Measurements from ENCODE around the gene FOXK1. TPM values are rescaled to one million over a fixed set of nuclear protein-coding genes. Genes with fewer than 3 reads are reported as not detected.
"Not testable (repeated sequence)": the region's sequence is repeated elsewhere in the genome, so short reads cannot be mapped to it uniquely, and the experiment has no call there.

FOXK1 gene
- total and polyA plus RNA-seq, 2 donors (not counting 1 experiment from before 2014, with no cell fraction given) = 5.2 to 26.9 TPM

DNA sequence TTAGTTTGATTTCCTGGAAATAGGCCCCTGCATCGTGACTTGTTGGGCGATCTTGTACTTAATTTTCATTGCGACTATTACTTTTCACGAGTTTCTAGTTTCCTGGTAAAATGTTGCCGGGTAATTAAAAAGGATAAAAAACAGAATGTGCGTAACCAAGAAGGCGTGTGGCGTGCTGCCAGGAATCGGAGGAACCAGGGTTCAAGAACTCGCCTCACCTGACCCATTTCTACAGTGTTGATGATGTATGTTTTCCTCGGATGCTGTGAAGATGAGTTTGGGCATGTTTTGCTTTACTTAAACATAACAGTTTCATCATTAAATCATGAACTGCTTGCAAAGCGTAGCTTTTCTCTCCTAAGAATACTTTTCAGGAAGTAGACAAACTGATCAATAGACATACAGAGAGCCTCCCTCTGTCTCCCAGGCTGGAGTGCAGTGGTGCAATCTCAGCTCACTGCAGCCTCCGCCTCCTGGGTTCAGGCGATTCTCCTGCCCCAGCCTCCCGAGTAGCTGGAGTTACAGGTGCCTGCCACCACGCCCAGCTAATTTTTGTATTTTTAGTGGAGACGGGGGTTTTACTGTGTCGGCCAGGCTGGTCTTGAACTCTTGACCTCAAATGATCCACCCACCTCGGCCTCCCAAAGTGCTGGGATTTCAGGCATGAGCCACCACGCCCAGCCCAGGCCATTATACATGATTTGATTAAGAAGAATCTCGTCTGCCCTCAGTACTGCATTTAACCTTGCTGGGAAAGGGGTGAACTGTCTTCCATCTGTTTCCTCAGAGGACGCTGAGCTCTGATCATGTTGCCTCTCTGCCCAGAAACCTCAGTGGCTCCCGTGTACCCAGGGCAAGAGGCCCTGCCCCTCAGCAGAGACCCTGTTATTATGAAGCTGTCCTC, 9.1 kb downstream of the FOXK1 start:
- Histone ChIP-seq H3K27ac (ENCODE audit: insufficient read depth, low read length) (peak overlapping the region; percentile 16), H3K27me3 (ENCODE audit: control insufficient read depth, insufficient read depth, low read length) (no peaks in the 10 kb centered on the region), H3K4me2 (ENCODE audit: extremely low read depth, insufficient read depth, low read length) (no peak overlapping the region), H3K9me3 (ENCODE audit: control insufficient read depth, insufficient read depth, low read depth, low read length) (no peaks in the 10 kb centered on the region), H3K9ac (ENCODE audit: insufficient read depth, low read length) (no peak overlapping the region), H3K4me1 (ENCODE audit: control insufficient read depth, extremely low read depth, insufficient read depth, low read length) (peaks cover 4% of the 10 kb centered on the region), H3K36me3 (ENCODE audit: control insufficient read depth, insufficient read depth, low read length) (no peaks in the 10 kb centered on the region), H2AFZ (ENCODE audit: low read length) (no peak overlapping the region), H4K20me1 (ENCODE audit: control insufficient read depth, extremely low read depth, insufficient read depth, low read length) (no peaks in the 10 kb centered on the region), H3K4me3 (replicated peaks in 1 of 4; ENCODE audit: control extremely low read depth in 1 of 4, insufficient read depth in 1 of 4, low read depth in 3 of 4, low read length in 4 of 4) (no peak overlapping the region), H3K79me2 (ENCODE audit: control insufficient read depth, insufficient read depth, low read length) (peaks cover 83% of the 10 kb centered on the region)
- TF ChIP-seq EZH2 (IDR thresholded peaks at IDR 0.05; ENCODE audit: low read length, missing control alignments) = no peak
- DNase-seq (ENCODE audit: low read depth in 2 of 2) = no peak

DNA sequence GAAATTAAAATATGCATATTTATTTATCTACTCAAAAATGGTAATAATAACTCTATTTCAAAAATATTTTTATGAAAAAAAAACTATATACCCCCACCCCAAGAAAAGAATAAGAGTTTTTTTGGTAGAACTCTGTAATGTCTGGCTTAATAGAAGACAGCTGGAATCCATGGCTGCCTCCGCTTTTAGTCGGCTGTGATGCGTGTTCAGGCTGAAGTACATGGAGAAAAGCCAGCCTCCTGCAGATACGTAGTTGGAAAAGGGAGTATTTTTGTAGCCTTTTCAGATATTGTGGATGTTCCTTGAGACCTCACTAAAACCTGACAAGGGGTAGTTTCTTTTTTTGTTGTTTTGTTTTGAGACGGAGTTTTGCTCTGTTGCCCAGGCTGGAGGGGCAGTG, 10.0 kb downstream of the FOXK1 start:
- no peaks in the 10 kb centered on the region for H4K20me1 ChIP-seq (ENCODE audit: control insufficient read depth, extremely low read depth, insufficient read depth, low read length)
- no peaks in the 10 kb centered on the region for H3K9me3 ChIP-seq (ENCODE audit: control insufficient read depth, insufficient read depth, low read depth, low read length)
- H3K27me3 ChIP-seq (ENCODE audit: control insufficient read depth, insufficient read depth, low read length) = no peaks in the 10 kb centered on the region
- TF ChIP-seq, protein P1, sequence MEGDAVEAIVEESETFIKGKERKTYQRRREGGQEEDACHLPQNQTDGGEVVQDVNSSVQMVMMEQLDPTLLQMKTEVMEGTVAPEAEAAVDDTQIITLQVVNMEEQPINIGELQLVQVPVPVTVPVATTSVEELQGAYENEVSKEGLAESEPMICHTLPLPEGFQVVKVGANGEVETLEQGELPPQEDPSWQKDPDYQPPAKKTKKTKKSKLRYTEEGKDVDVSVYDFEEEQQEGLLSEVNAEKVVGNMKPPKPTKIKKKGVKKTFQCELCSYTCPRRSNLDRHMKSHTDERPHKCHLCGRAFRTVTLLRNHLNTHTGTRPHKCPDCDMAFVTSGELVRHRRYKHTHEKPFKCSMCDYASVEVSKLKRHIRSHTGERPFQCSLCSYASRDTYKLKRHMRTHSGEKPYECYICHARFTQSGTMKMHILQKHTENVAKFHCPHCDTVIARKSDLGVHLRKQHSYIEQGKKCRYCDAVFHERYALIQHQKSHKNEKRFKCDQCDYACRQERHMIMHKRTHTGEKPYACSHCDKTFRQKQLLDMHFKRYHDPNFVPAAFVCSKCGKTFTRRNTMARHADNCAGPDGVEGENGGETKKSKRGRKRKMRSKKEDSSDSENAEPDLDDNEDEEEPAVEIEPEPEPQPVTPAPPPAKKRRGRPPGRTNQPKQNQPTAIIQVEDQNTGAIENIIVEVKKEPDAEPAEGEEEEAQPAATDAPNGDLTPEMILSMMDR (conservative IDR thresholded peaks at IDR 0.05 in 1 of 2, IDR thresholded peaks at IDR 0.05 in 1 of 2; ENCODE audit: low read depth in 1 of 2, low read length in 2 of 2) = no peak
- no peak for TF ChIP-seq EZH2 (IDR thresholded peaks at IDR 0.05; ENCODE audit: low read length, missing control alignments)
- H2AFZ ChIP-seq (ENCODE audit: low read length) = no peak overlapping the region
- peak overlapping the region; percentile 18 for H3K27ac ChIP-seq (ENCODE audit: insufficient read depth, low read length)
- no peaks in the 10 kb centered on the region for H3K36me3 ChIP-seq (ENCODE audit: control insufficient read depth, insufficient read depth, low read length)
- H3K9ac ChIP-seq (ENCODE audit: insufficient read depth, low read length) = no peak overlapping the region
- peaks cover 4% of the 10 kb centered on the region for H3K4me1 ChIP-seq (ENCODE audit: control insufficient read depth, extremely low read depth, insufficient read depth, low read length)
- H3K79me2 ChIP-seq (ENCODE audit: control insufficient read depth, insufficient read depth, low read length) = peaks cover 84% of the 10 kb centered on the region
- no peak overlapping the region for H3K4me3 ChIP-seq (replicated peaks in 1 of 4; ENCODE audit: control extremely low read depth in 1 of 4, insufficient read depth in 1 of 4, low read depth in 3 of 4, low read length in 4 of 4)
- no peak overlapping the region for H3K4me2 ChIP-seq (ENCODE audit: extremely low read depth, insufficient read depth, low read length)
- peak in 1 of 2 donors; percentile 45 for DNase-seq (ENCODE audit: low read depth in 2 of 2)

DNA sequence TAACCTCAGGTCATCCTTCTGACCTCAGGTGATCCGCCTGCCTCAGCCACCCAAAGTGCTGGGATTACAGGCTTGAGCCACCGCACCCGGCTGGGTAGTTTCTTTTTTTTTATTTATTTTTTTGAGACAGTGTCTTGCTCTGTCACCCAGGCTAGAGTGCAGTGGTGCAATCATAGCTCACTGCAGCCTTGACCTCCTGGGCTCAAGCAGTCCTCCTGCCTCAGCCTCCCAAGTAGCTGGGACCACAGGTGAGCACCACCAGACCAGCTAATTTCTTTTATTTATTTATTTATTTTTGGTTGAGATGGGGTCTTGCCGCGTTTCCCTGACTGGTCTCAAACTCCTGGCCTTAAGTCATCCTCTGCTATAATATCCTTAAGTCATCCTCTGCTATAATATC, 10.5 kb downstream of the FOXK1 start:
- H4K20me1 ChIP-seq (ENCODE audit: control insufficient read depth, extremely low read depth, insufficient read depth, low read length); H3K9me3 ChIP-seq (ENCODE audit: control insufficient read depth, insufficient read depth, low read depth, low read length); H3K36me3 ChIP-seq (ENCODE audit: control insufficient read depth, insufficient read depth, low read length); H3K9ac ChIP-seq (ENCODE audit: insufficient read depth, low read length); H3K4me1 ChIP-seq (ENCODE audit: control insufficient read depth, extremely low read depth, insufficient read depth, low read length); H2AFZ ChIP-seq (ENCODE audit: low read length); H3K4me2 ChIP-seq (ENCODE audit: extremely low read depth, insufficient read depth, low read length); DNase-seq (ENCODE audit: low read depth in 2 of 2); H3K27me3 ChIP-seq (ENCODE audit: control insufficient read depth, insufficient read depth, low read length); H3K4me3 ChIP-seq (replicated peaks in 1 of 4; ENCODE audit: control extremely low read depth in 1 of 4, insufficient read depth in 1 of 4, low read depth in 3 of 4, low read length in 4 of 4): not testable (repeated sequence)
- peaks cover 83% of the 10 kb centered on the region for H3K79me2 ChIP-seq (ENCODE audit: control insufficient read depth, insufficient read depth, low read length)
- H3K27ac ChIP-seq (ENCODE audit: insufficient read depth, low read length) = peak overlapping the region; percentile 18

DNA sequence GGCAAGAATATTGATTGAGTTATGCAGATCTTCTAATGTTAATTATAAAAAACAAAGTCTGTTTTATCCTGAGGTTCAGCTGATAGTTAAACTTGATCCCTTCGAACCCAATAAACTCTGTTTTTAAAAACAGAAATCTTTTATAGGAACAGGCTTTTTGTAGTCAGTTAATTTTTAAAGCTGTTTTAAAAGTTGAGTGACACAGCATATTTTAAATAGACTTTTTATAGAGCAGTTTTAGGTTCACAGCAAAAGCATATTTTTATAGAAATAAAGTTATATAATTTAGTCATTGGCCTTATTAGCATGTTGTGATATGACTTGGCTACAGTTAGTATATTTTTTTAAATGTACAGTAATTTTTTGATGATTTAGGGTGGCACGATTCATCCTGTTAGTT, 11.1 kb downstream of the FOXK1 start:
- peak overlapping the region; percentile 78 for H3K27ac ChIP-seq (ENCODE audit: insufficient read depth, low read length)

More for the DNA sequence above, 11.1 kb downstream of the FOXK1 start:
- TF ChIP-seq, protein P1 (conservative IDR thresholded peaks at IDR 0.05 in 1 of 2, IDR thresholded peaks at IDR 0.05 in 1 of 2; ENCODE audit: low read depth in 1 of 2, low read length in 2 of 2) = no peak
- TF ChIP-seq EZH2 (IDR thresholded peaks at IDR 0.05; ENCODE audit: low read length, missing control alignments) = no peak
- no peaks in the 10 kb centered on the region for H3K9me3 ChIP-seq (ENCODE audit: control insufficient read depth, insufficient read depth, low read depth, low read length)
- H3K79me2 ChIP-seq (ENCODE audit: control insufficient read depth, insufficient read depth, low read length) = peaks cover 79% of the 10 kb centered on the region
- H3K9ac ChIP-seq (ENCODE audit: insufficient read depth, low read length) = no peak overlapping the region
- no peak overlapping the region for H3K4me2 ChIP-seq (ENCODE audit: extremely low read depth, insufficient read depth, low read length)
- no peak overlapping the region for H3K4me3 ChIP-seq (replicated peaks in 1 of 4; ENCODE audit: control extremely low read depth in 1 of 4, insufficient read depth in 1 of 4, low read depth in 3 of 4, low read length in 4 of 4)
- no peak for DNase-seq (ENCODE audit: low read depth in 2 of 2)
- H4K20me1 ChIP-seq (ENCODE audit: control insufficient read depth, extremely low read depth, insufficient read depth, low read length) = no peaks in the 10 kb centered on the region
- H3K27me3 ChIP-seq (ENCODE audit: control insufficient read depth, insufficient read depth, low read length) = no peaks in the 10 kb centered on the region
- H3K36me3 ChIP-seq (ENCODE audit: control insufficient read depth, insufficient read depth, low read length) = no peaks in the 10 kb centered on the region
- H2AFZ ChIP-seq (ENCODE audit: low read length) = no peak overlapping the region
- H3K4me1 ChIP-seq (ENCODE audit: control insufficient read depth, extremely low read depth, insufficient read depth, low read length) = peaks cover 4% of the 10 kb centered on the region

Data from fibroblast of lung (primary cell).